ENCODE data around the gene SRSF12. TPM values are rescaled to one million over a fixed set of nuclear protein-coding genes. Genes with fewer than 3 reads are reported as not detected.

SRSF12 gene
- total RNA-seq, 1 experiment from 2014 or later, result 2.1 TPM

GRCh38 chr6:89087881-89088280 lies 30.0 kb downstream of the SRSF12 start:
- Histone ChIP-seq H3K4me3 (ENCODE audit: insufficient read depth, low read depth, low read length) (no peak overlapping the region), H3K27me3 (ENCODE audit: control insufficient read depth, insufficient read depth, low read length) (no peaks in the 10 kb centered on the region), H3K36me3 (replicated peaks; ENCODE audit: control insufficient read depth, insufficient read depth, low read length) (peaks cover 2% of the 10 kb centered on the region)
- no peak for DNase-seq

- peaks cover 2% of the 10 kb centered on the region for H3K36me3 ChIP-seq (replicated peaks; ENCODE audit: control insufficient read depth, insufficient read depth, low read length)
- no peak for DNase-seq
- no peak overlapping the region for H3K4me3 ChIP-seq (ENCODE audit: insufficient read depth, low read depth, low read length)
- peaks cover 8% of the 10 kb centered on the region for H3K27me3 ChIP-seq (ENCODE audit: control insufficient read depth, insufficient read depth, low read length)
Measured at GRCh38 chr6:89085409-89086205, 32.3 kb downstream of the SRSF12 start.

- DNase-seq, result peak; percentile 55
- no peak overlapping the region for H3K4me3 ChIP-seq (ENCODE audit: insufficient read depth, low read depth, low read length)
Measured at GRCh38 chr6:89084954-89085353, 32.9 kb downstream of the SRSF12 start.

GRCh38 chr6:89084542-89084941 lies 33.3 kb downstream of the SRSF12 start:
- Histone ChIP-seq H3K4me3 (ENCODE audit: insufficient read depth, low read depth, low read length) (no peak overlapping the region), H3K27me3 (ENCODE audit: control insufficient read depth, insufficient read depth, low read length) (peaks cover 8% of the 10 kb centered on the region), H3K36me3 (replicated peaks; ENCODE audit: control insufficient read depth, insufficient read depth, low read length) (peaks cover 2% of the 10 kb centered on the region)
- DNase-seq, result no peak

More at GRCh38 chr6:89084954-89085353, 32.9 kb downstream of the SRSF12 start:
- peaks cover 8% of the 10 kb centered on the region for H3K27me3 ChIP-seq (ENCODE audit: control insufficient read depth, insufficient read depth, low read length)
- peaks cover 2% of the 10 kb centered on the region for H3K36me3 ChIP-seq (replicated peaks; ENCODE audit: control insufficient read depth, insufficient read depth, low read length)

GRCh38 chr6:89082486-89082891 lies 35.4 kb downstream of the SRSF12 start:
- no peak for DNase-seq
- H3K36me3 ChIP-seq (replicated peaks; ENCODE audit: control insufficient read depth, insufficient read depth, low read length), result peaks cover 2% of the 10 kb centered on the region
- H3K4me3 ChIP-seq (ENCODE audit: insufficient read depth, low read depth, low read length), result peak overlapping the region; percentile 80
- peaks cover 8% of the 10 kb centered on the region for H3K27me3 ChIP-seq (ENCODE audit: control insufficient read depth, insufficient read depth, low read length)

GRCh38 chr6:89081423-89082322 lies 36.2 kb downstream of the SRSF12 start:
- Histone ChIP-seq H3K36me3 (replicated peaks; ENCODE audit: control insufficient read depth, insufficient read depth, low read length) (peaks cover 2% of the 10 kb centered on the region), H3K27me3 (ENCODE audit: control insufficient read depth, insufficient read depth, low read length) (peaks cover 8% of the 10 kb centered on the region), H3K4me3 (ENCODE audit: insufficient read depth, low read depth, low read length) (peak overlapping the region; percentile 80)
- peak; percentile 93 for DNase-seq

- Histone ChIP-seq H3K27me3 (ENCODE audit: control insufficient read depth, insufficient read depth, low read length) (peaks cover 8% of the 10 kb centered on the region), H3K36me3 (replicated peaks; ENCODE audit: control insufficient read depth, insufficient read depth, low read length) (peaks cover 2% of the 10 kb centered on the region), H3K4me3 (ENCODE audit: insufficient read depth, low read depth, low read length) (peak overlapping the region; percentile 80)
- no peak for DNase-seq
Measured at GRCh38 chr6:89081129-89081422, 36.8 kb downstream of the SRSF12 start.

GRCh38 chr6:89080281-89081128 lies 37.4 kb downstream of the SRSF12 start, which contains the start of gene PNRC1:
Gene PNRC1 (plus strand): TSS chr6:89080751. CDS start chr6:89080895, 144 bp downstream.
- Histone ChIP-seq H3K36me3 (replicated peaks; ENCODE audit: control insufficient read depth, insufficient read depth, low read length) (peaks cover 2% of the 10 kb centered on the region), H3K27me3 (ENCODE audit: control insufficient read depth, insufficient read depth, low read length) (peaks cover 8% of the 10 kb centered on the region), H3K4me3 (ENCODE audit: insufficient read depth, low read depth, low read length) (peak within 1 kb of the TSS; percentile 80)
- peak; percentile 94 for DNase-seq

- peaks cover 8% of the 10 kb centered on the region for H3K27me3 ChIP-seq (ENCODE audit: control insufficient read depth, insufficient read depth, low read length)
- H3K4me3 ChIP-seq (ENCODE audit: insufficient read depth, low read depth, low read length), result peak overlapping the region; percentile 53
- peaks cover 2% of the 10 kb centered on the region for H3K36me3 ChIP-seq (replicated peaks; ENCODE audit: control insufficient read depth, insufficient read depth, low read length)
- DNase-seq, result no peak
Measured at GRCh38 chr6:89079511-89080234, 38.2 kb downstream of the SRSF12 start.

GRCh38 chr6:89073840-89074239 lies 44.0 kb downstream of the SRSF12 start:
- no peak for DNase-seq
- Histone ChIP-seq H3K27me3 (ENCODE audit: control insufficient read depth, insufficient read depth, low read length) (no peaks in the 10 kb centered on the region), H3K36me3 (replicated peaks; ENCODE audit: control insufficient read depth, insufficient read depth, low read length) (no peaks in the 10 kb centered on the region), H3K4me3 (ENCODE audit: insufficient read depth, low read depth, low read length) (no peak overlapping the region)

- DNase-seq, result no peak
- H3K27me3 ChIP-seq (ENCODE audit: control insufficient read depth, insufficient read depth, low read length), result no peaks in the 10 kb centered on the region
- H3K36me3 ChIP-seq (replicated peaks; ENCODE audit: control insufficient read depth, insufficient read depth, low read length), result no peaks in the 10 kb centered on the region
- H3K4me3 ChIP-seq (ENCODE audit: insufficient read depth, low read depth, low read length), result no peak overlapping the region
Measured at GRCh38 chr6:89073014-89073620, 44.8 kb downstream of the SRSF12 start.

GRCh38 chr6:89071036-89071435 lies 46.8 kb downstream of the SRSF12 start:
- DNase-seq, result no peak
- Histone ChIP-seq H3K36me3 (replicated peaks; ENCODE audit: control insufficient read depth, insufficient read depth, low read length) (no peaks in the 10 kb centered on the region), H3K27me3 (ENCODE audit: control insufficient read depth, insufficient read depth, low read length) (no peaks in the 10 kb centered on the region), H3K4me3 (ENCODE audit: insufficient read depth, low read depth, low read length) (no peak overlapping the region)

- DNase-seq, result no peak
- no peak overlapping the region for H3K4me3 ChIP-seq (ENCODE audit: insufficient read depth, low read depth, low read length)
- no peaks in the 10 kb centered on the region for H3K36me3 ChIP-seq (replicated peaks; ENCODE audit: control insufficient read depth, insufficient read depth, low read length)
- H3K27me3 ChIP-seq (ENCODE audit: control insufficient read depth, insufficient read depth, low read length), result no peaks in the 10 kb centered on the region
Measured at GRCh38 chr6:89069536-89070163, 48.2 kb downstream of the SRSF12 start.
